GM18511 (cell line): ENCODE results near the gene TMEM131.
"Not testable (repeated sequence)": the region's sequence is repeated elsewhere in the genome, so short reads cannot be mapped to it uniquely, and the experiment has no call there.

Source experiments
- ATAC-seq: cut with Tn5 transposase; IDR thresholded peaks from one replicate; pipeline ENCODE4 v1.9.1; 2021; ENCODE audit warnings: mild to moderate bottlenecking, moderate library complexity; ENCODE audit not compliant: unreplicated experiment

Gene TMEM131

DNA sequence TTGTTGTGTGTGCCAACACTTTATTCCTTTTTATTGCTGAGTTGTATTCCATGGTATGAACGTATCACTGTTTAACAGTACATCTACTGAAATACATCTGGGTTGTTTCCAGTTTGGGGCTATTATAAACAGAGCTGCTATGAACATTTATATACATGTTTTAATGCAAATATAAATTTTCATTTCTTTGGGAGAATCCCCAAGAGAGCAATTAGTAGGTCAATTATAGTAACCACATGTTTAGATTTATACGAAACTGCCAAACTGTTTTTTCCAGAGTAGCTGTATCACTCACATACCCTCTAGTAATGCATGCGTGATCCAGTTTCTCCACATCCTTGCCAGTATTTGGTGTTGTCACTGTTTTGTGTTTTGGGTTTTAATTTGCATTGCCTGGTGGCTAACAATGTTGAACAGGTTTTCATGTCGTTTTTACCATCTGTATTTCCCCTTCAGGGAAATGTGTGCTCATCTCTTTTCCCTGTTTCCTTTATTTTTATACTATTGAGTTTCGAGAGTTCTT is 81.0 kb downstream of the TMEM131 start:
- ATAC-seq, result no peak

DNA sequence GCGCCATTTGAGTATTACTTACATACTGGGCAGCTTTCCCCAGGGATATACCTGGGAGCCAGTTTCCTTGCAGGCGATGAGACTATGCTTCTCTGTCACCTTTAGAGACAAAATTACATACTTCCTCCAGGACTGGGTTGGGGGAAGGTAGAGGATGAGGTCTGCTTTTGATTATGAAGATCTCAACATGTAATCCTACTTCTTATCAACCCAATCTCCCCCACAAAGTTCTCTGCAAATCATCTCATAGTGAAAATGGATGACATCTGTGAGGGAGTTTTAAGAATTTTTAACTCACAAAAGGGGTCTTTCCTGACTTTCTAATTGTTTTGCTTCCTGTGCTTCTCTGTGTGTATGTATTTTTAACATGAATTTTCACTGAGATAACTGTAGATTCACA is 81.9 kb downstream of the TMEM131 start:
- no peak for ATAC-seq

DNA sequence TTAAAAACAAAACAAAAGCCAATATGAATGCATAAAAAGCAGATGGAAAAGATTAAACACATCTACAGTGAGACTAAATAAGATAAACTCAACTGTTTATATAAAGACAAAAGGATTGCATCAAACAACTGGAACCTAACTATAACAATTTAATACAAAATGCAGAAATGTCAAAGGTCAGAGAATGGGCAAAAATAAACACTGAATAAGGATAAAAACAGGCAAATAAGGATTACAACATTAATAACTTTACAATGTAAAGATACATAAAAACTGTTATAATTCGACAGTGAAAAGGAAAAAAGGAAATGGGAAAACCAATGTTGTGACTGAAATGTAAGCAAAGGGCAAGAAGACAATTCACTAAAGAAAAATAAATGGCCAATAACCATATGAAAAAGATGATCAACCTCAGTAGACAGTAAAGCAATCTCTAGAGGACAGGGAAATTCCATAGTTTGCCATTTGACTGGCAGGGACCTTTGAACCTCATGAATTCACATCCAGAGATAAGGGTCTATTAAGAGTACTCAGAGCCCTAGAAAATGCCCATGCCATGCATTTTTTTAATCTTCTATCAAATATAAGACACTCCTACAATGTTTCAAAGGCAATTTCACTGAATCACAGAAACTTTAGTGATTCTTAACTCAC is 83.7 kb downstream of the TMEM131 start:
- ATAC-seq, result no peak

DNA sequence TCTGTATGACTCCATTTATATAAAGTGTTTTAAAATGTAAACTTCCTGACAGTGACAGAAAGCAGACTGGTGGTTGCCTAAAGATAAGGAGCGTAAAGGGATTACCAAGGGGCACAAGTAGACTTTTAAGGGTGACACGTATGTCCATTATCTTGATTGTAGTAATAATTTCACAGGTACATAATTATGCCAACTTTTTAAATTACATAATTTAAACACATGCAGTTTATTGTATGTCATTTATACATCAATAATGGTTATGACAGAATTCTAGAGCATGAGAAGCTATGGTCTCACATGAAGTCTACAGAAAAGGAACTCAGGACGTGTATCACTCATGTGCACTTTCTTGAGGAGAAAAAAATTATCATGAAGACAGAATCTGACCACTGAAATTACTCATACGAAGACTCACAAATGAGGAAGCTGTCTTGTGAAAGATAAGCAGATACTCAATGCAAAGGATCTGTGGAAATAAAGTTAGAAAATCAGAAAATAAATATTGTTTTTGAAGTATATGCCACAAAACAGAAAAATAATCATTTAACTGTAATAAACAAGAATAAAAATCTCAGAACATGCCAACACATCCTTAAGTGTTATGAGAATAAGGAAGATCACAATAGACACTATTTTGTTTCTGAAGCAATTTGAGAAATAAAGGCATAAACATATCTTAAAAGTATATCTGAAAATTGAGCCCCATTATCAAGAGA is 84.4 kb downstream of the TMEM131 start:
- peak; percentile 75 for ATAC-seq

DNA sequence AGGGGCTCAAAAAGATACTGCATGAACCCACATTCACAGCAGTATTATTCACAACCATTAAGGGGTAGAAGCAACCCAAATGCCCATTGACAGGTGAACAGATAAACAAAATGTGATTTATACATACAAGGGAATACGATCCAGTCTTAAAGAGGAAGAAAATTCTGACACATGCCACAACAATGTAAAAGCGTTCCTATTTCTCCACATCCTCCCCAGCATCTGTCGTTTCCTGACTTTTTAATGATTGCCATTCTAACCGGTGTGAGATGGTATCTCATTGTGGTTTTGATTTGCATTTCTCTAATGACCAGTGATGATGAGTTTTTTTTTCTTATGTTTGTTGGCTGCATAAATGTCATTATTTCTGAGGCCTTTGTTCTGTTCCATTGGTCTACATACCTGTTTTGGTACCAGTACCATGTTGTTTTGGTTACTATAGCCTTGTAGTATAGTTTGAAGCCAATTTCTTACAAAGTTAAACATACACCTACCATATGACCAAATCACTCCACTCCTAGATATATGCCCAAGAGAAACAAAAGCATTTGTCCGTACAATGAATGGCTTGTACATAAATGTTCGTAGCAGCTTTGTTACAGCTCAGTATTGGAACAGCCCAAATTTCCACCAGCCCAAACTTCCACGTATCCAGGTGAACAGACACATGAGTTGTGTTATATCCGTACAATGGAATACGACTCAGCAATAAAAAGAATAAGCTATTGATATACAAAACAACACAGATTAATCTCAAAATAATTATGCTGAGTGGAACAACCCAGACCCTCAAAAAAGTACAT is 85.1 kb downstream of the TMEM131 start:
- no peak for ATAC-seq

DNA sequence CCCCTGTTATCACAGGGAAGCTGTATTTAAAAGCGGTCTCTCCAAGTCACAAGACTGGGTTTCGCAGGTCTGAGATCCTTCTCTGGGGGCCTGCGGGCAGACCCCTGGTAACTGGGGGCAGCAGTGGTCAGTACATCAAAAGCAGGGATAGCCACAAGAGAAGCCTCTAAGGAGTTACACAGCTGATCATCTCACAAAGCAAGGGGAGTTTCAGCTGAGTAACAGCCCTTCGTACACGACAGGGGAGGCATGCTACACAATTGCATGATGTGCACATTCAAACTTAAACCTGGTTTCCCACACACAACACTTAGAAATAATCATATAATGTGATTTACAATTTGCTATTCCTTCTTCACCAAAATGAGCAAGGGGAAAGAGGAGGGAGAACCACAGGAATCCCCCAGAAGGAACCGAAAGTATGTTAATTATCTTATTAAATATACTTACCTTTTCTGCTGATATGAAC is 87.5 kb downstream of the TMEM131 start:
- ATAC-seq, result no peak

DNA sequence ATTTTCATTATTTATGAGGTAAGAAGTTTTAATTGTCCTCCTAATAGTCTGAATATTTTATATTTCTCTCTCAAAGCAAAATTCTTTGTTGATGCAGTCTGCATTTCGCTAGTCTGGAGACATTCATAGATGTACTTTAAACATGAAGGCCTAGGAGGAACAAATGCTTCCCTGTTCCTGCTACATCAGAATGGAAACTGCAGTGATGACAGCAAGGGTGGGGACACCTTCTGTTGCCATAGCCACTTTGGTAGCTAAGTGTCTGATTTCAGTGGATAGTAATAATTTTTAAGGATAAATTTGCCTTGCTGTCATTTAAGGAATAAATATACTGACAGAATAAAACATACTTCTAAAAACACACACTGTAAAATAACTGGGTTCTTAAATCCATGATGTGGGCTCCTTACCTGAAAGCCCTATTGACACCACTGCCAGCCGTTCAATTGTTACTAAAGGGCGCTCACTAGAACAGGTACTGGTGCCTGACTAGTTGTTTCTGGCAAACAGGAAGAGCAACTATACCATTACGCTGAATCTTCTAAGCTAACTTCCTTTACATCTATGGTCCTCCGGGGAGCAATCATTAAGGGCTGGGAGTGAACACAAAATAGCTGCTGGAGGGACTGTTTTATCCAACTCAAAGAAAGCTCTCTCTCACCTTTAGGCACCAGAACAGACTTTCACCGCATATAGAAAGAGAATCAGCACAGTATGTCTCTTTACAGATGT is 88.2 kb downstream of the TMEM131 start:
- ATAC-seq, result no peak

DNA sequence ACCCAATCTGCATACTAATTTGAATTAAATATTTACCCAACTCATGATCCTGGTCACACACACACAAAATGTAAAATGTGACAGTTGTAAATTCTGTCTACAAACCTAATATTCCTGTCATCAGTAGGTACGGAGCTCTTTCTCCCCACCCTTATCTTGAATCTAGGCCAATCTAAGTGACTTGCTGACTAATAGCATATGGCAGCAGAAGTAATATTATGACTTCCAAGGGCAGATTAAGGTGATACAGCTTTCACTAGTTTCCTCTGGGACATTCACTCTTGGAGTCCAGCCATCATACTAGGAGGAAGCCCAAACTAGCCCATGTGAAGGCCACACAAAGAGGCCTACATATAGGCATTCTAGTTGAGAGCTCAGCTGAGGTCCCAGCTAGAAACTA is 89.4 kb downstream of the TMEM131 start:
- no peak for ATAC-seq

DNA sequence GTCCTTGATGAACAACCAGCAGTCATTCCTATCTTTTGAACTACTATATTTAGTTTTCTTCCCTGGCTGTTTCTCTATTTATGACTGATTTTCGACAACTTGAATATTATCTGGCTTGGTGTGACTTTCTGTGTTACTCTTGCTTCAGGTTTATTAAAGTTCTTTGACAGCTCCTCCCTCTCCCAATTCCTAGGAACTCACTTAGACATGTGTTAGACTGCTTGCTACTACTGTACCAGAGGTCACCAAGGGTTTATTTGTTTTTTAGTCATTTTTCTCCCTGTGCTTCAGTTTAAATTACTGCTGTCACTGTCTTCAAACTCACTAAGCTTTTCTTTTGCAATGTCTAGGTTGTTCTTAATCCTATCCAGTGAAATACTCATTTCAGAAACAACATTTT is 90.5 kb downstream of the TMEM131 start:
- ATAC-seq, result no peak

DNA sequence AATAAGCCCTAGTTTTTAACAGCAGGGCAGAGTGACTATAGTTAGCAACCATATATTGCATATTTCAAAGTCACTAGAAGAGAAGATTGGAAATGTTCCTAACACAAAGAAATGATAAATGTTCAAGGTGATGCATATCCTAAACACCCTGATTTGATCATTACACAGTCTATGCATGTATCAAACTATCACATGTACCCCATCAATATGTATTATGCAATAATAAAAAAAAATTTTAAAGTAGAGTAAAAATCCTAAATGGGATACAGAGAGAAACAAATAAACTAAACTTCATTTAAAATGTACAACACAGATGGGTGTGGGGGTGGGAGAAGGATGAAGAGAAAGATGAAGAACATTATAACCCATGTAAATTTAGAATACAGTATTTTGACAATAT is 93.9 kb downstream of the TMEM131 start:
- ATAC-seq, result no peak

DNA sequence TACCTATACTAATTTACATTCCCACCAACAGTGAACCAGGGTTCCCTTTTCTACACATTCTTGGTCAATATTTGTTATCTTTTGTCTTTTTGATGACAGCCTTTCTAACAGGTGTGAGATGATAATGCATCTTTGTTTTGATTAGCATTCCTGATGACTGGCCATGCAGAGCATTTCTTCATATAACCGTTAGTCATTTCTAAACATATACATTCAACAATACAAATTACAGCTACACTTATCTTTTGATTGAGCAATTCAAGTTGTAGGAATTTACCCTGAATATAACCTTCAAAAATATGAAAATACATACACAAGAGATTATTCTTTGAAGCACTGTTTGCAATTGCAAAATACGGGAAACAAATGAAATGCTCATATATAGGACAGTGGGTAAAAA is 94.9 kb downstream of the TMEM131 start:
- ATAC-seq, result no peak

DNA sequence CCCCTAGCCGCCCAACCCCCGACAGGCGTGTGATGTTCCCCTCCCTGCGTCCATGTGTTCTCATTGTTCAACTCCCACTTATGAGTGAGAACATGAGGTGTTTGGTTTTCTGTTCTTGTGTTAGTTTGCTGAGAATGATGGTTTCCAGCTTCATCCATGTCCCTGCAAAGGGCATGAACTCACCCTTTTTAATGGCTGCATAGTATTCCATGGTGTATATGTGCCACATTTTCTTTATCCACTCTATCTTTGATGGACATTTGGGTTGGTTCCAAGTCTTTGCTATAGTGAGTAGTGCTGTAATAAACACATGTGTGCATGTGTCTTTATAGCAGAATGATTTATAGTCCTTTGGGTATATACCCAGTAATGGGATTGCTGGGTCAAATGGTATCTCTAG is 102.7 kb downstream of the TMEM131 start:
- ATAC-seq, result not testable (repeated sequence)

DNA sequence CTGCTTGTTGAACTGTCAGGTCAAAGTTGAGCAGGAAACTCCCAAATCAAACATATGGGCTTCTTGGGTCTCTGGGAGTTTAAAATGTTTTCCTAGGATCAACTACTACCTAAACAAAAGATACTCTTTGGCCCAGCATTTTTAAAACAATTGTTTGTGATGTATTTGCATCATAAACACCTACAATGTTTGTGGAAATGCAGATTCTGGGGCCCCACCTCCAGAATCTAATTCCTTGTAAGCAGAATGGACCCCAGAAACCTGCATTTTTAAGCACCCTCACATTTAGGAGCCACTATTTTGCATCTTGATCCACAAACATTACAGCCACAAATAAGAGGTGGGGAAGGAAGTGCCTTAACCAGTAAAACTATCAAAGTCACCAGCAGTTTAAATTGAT is 104.1 kb downstream of the TMEM131 start:
- no peak for ATAC-seq

DNA sequence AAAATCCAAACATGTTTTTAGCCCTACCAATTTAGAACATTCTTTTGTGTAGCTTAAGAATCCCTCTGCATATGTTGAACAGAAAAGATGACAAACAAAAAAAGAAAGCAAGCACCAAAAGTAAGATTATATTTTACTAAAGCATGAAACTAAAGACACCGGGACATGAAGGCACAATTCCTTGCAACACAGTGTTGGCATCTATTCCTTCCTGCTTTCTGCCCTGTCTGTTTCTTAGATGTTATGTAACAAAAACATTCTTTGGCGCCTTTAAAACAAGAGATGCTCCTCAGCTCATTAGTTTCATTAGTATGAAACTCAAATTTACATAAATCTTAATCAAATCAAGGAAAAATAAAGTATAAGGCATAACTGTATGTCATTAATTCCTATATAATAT is 106.6 kb downstream of the TMEM131 start:
- ATAC-seq, result no peak

DNA sequence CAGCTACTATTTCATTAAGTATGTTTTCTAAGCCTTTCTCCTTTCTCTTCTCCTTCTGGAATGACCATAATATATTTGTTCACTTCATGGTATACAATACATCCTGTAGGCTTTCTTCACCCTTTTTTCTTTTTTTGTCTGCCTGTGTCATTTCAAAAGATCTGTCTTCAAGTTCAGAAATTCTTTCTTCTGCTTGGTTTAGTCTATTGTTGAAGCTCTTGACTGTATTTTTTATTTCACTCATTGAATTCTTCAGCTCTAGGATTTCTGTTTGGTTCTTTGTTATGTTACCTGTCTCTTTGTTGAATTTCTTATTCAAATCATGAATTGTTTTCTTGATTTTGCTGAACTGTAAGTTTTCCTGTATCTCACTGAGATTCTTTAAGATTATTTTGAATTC is 109.9 kb downstream of the TMEM131 start:
- no peak for ATAC-seq

DNA sequence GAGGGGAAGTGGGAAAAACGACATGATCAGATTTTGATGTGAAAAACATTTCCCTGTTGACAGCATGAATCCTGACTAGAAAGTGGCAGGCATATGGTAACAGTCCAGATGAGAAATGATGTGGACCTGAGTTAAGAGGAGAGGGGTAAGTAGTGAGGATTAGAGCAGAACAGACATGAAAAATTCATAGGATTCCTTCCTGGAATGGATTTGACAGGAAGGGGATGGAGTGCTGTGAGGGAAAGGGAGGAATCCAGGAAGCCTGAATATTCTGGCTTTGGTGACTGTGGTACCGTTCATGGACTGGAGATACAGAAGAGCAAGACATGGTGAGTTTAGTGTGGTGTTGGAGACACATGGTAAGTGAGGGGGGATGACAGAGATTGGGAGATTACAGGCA is 115.4 kb downstream of the TMEM131 start:
- ATAC-seq, result no peak

DNA sequence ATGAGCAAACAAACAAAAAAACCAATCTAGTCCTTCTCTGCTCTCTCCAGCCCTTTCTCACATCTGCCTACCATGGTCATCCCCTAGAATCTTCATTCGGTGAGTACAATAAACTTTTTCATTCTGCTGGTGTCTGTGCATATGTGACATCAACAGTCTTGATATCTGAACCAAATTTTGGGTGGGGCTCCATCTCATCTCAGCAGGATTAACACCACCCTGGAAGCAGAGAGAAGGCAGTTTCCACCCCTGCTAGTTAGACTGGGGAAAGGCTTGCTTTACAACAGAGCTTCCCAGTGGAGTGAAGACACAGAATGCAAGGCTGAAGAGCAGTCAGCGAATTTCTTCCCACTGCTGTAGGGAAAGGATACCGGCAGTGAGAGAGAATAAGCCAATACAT is 116.9 kb downstream of the TMEM131 start:
- no peak for ATAC-seq

DNA sequence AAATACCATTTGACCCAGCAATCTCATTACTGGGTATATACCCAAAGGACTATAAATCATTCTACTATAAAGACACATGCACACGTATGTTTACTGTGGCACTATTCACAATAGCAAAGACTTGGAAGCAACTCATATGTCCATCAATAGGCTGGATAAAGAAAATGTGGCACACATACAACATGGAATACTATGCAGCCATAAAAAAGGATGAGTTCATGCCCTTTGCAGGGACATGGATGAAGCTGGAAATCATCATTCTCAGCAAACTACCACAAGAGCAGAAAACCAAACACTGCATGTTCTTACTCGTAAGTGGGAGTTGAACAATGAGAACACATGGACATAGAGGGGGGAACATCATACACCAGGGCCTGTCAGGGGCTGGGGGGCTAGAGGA is 117.4 kb downstream of the TMEM131 start:
- not testable (repeated sequence) for ATAC-seq

DNA sequence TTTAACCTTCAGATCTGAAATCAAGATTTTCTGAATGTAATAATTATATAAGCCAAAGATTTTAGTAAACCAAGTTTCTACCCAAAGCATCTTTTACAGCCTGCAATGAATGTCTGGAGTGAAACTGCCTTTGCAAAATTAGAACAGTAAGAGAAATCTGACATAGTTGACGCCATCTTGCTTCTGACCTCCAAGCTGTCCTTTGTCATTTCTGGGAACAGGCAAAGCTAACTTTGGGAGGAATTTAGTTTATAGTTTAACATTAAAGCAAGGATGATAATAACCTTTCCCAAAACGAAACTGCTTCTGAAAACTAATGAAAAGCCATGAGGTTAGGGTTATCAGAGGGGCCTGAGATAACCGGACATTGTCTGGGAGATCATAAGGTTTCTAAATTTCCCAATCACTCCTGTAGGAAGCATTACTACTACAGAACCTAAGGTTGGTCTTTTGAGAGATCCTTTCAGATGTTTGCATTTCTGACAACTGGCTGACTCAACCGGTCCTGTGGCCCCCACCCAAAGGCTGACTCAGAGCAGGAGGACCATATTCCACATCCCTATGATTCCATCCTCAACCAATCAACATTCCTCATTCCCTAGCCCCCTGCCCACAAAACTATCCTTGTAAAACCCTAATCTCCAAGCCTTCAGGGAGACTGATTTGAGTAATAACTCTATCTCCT is 124.5 kb downstream of the TMEM131 start:
- no peak for ATAC-seq

DNA sequence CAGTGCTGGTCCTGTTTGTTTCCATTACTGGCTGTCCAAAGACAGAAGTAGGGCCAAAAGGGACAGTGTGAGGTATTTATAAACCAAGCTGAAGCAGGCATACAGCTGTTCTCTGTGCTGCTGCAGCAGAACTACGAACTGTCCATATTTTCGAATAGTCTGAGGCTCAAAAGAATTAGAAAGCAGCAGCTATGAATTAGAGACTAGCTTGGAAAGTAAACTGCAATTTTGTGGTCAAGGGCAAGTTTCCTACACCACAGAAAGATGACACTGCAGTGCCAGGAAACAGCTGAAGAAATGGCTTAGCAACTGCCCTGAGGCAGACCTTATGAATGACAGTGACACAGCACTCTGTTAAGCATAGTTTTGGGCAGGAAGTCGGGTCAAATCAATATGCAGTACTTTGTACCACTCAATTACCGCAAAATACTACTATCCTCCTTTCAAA is 125.3 kb downstream of the TMEM131 start:
- peak; percentile 99 for ATAC-seq
